Endodermal cell (in vitro differentiated cells): ENCODE results near the gene MAPK8IP1. TPM values are rescaled to one million over a fixed set of nuclear protein-coding genes. Genes with fewer than 3 reads are reported as not detected.

Source experiments
- DNase-seq: peaks from one replicate; pipeline ENCODE4 v3.0.0-alpha.2; 2017
- H3K27ac ChIP-seq: 2 replicates; pipeline ENCODE4 v1.5.1; 2013; ENCODE audit warnings: mild to moderate bottlenecking, low read depth, low read length, moderate library complexity
- H3K27me3 ChIP-seq: 2 replicates; pipeline ENCODE4 v1.6.1; 2013; ENCODE audit warnings: mild to moderate bottlenecking, low read length, moderate library complexity; ENCODE audit not compliant: insufficient read depth, control insufficient read depth, poor library complexity, severe bottlenecking
- H3K36me3 ChIP-seq: 2 replicates; pipeline ENCODE4 v1.7.0; 2013; ENCODE audit warnings: mild to moderate bottlenecking, low read length, moderate library complexity; ENCODE audit not compliant: control insufficient read depth, insufficient read depth
- H3K4me1 ChIP-seq: one replicate; pipeline ENCODE4 v1.7.0; 2013; ENCODE audit warnings: low read length; ENCODE audit not compliant: control insufficient read depth, insufficient read depth
- H3K4me3 ChIP-seq: 2 replicates; pipeline ENCODE4 v1.5.1; 2013; ENCODE audit warnings: mild to moderate bottlenecking, low read length, moderate library complexity
- H3K9ac ChIP-seq: 2 replicates; pipeline ENCODE4 v1.6.1; 2013; ENCODE audit warnings: mild to moderate bottlenecking, low read length, moderate library complexity; ENCODE audit not compliant: poor library complexity, severe bottlenecking; ENCODE audit errors: extremely low read depth
- H3K9me3 ChIP-seq: 2 replicates; pipeline ENCODE4 v1.6.1; 2013; ENCODE audit warnings: mild to moderate bottlenecking, low read length, moderate library complexity; ENCODE audit not compliant: control insufficient read depth
- H3K27ac Mint-ChIP-seq: 2 replicates; pipeline ENCODE4 v1.8.0; 2020; ENCODE audit warnings: mixed read lengths
- H3K27me3 Mint-ChIP-seq: 2 replicates; pipeline ENCODE4 v1.8.0; 2021; ENCODE audit warnings: mild to moderate bottlenecking, mixed read lengths; ENCODE audit not compliant: insufficient read depth
- H3K36me3 Mint-ChIP-seq: 2 replicates; pipeline ENCODE4 v1.8.0; 2020; ENCODE audit warnings: low read depth, mixed read lengths
- H3K4me1 Mint-ChIP-seq: 2 replicates; pipeline ENCODE4 v1.8.0; 2020; ENCODE audit warnings: mixed read lengths
- H3K4me3 Mint-ChIP-seq: 2 replicates; pipeline ENCODE4 v1.8.0; 2020; ENCODE audit warnings: mild to moderate bottlenecking, moderate library complexity, mixed read lengths
- H3K9me3 Mint-ChIP-seq: 2 replicates; pipeline ENCODE4 v1.8.0; 2020; ENCODE audit warnings: mild to moderate bottlenecking, mixed read lengths
- CTCF ChIP-seq: fragments of 200-600 bp; sonication (generic); conservative IDR thresholded peaks from 2 replicates; pipeline ENCODE4 v1.5.0; 2021; ENCODE audit warnings: antibody characterized with exemption, mild to moderate bottlenecking
- WGBS, 2 experiments: methylation state at CpG; one replicate each; pipeline versions ENCODE4 v1.1.5 to v1.1.7; 2013; ENCODE audit warnings: missing lambda C conversion rate in 2 of 2, mixed read lengths in 1 of 2; ENCODE audit not compliant: insufficient coverage in 1 of 2, insufficient read length in 1 of 2; 5-methylcytosine and 5-hydroxymethylcytosine counted together
- total RNA-seq, 2 donors: library from RNA; stranded (reverse); fragmentation: NEBNext Ultra II Directional in 1 of 2; extraction: Animal tissue kit (Norgen Biotek cat#: 25700) in 1 of 2; gene quantifications; 2 replicates in 1 of 2; 3 replicates in 1 of 2; pipeline ENCODE4 v1.2.1, GENCODE V29; 2021

MAPK8IP1 gene
- total RNA-seq, 2 donors from 2014 or later = 11.2 to 12.8 TPM

GRCh38 chr11:45910623-45911022, 25.2 kb downstream of the MAPK8IP1 start:
- peaks cover 24% of the 10 kb centered on the region for H3K36me3 ChIP-seq
- 94 to 100% methylated on average over 6 to 9 of the region's 9 CpGs for WGBS, 2 experiments
- Mint-ChIP-seq H3K9me3 (no peaks in the 10 kb centered on the region), H3K36me3 (peaks cover 16% of the 10 kb centered on the region), H3K4me3 (no peak overlapping the region), H3K4me1 (no peaks in the 10 kb centered on the region), H3K27ac (no peak overlapping the region), H3K27me3 (no peaks in the 10 kb centered on the region)
- no peaks in the 10 kb centered on the region for H3K27me3 ChIP-seq
- no peak for TF ChIP-seq CTCF
- no peak for DNase-seq
- H3K9ac ChIP-seq = no peak overlapping the region
- H3K4me3 ChIP-seq = no peak overlapping the region
- no peaks in the 10 kb centered on the region for H3K9me3 ChIP-seq
- H3K4me1 ChIP-seq = no peaks in the 10 kb centered on the region
- no peak overlapping the region for H3K27ac ChIP-seq

GRCh38 chr11:45913514-45913913, 28.1 kb downstream of the MAPK8IP1 start:
- no peak overlapping the region for H3K27ac ChIP-seq
- no peaks in the 10 kb centered on the region for H3K9me3 ChIP-seq
- H3K4me1 ChIP-seq = no peaks in the 10 kb centered on the region
- H3K27me3 Mint-ChIP-seq = no peaks in the 10 kb centered on the region
- peaks cover 24% of the 10 kb centered on the region for H3K36me3 Mint-ChIP-seq
- no peak overlapping the region for H3K9ac ChIP-seq
- no peaks in the 10 kb centered on the region for H3K9me3 Mint-ChIP-seq
- H3K4me1 Mint-ChIP-seq = no peaks in the 10 kb centered on the region
- H3K27me3 ChIP-seq = no peaks in the 10 kb centered on the region
- peaks cover 24% of the 10 kb centered on the region for H3K36me3 ChIP-seq
- no peak overlapping the region for H3K27ac Mint-ChIP-seq
- DNase-seq = no peak
- H3K4me3 ChIP-seq = no peak overlapping the region
- no peak overlapping the region for H3K4me3 Mint-ChIP-seq
- 94 to 97% methylated on average over 15 to 19 of the region's 19 CpGs for WGBS, 2 experiments
- TF ChIP-seq CTCF = no peak

- Mint-ChIP-seq H3K4me3 (no peak overlapping the region), H3K9me3 (no peaks in the 10 kb centered on the region), H3K27me3 (no peaks in the 10 kb centered on the region), H3K27ac (no peak overlapping the region), H3K36me3 (peaks cover 24% of the 10 kb centered on the region), H3K4me1 (no peaks in the 10 kb centered on the region)
- no peak overlapping the region for H3K27ac ChIP-seq
- H3K27me3 ChIP-seq = no peaks in the 10 kb centered on the region
- 86 to 87% methylated on average over 19 to 22 of the region's 22 CpGs for WGBS, 2 experiments
- no peaks in the 10 kb centered on the region for H3K4me1 ChIP-seq
- no peak for DNase-seq
- H3K36me3 ChIP-seq = peaks cover 24% of the 10 kb centered on the region
- H3K4me3 ChIP-seq = no peak overlapping the region
- H3K9ac ChIP-seq = no peak overlapping the region
- no peaks in the 10 kb centered on the region for H3K9me3 ChIP-seq
- TF ChIP-seq CTCF = no peak
Measured at GRCh38 chr11:45913942-45914635, 28.6 kb downstream of the MAPK8IP1 start.
